Measurements from ENCODE around the gene FRAT2.

GRCh38 chr10:97355571-97355975, 21.0 kb upstream of the FRAT2 start:
- TF ChIP-seq EZH2phosphoT487 (IDR thresholded peaks at IDR 0.05; ENCODE audit: borderline replicate concordance), result no peak
- TF ChIP-seq CTCF (conservative IDR thresholded peaks at IDR 0.05; ENCODE audit: low read length), result peak; percentile 64
